ENCODE data around the gene THRAP3. TPM values are rescaled to one million over a fixed set of nuclear protein-coding genes. Genes with fewer than 3 reads are reported as not detected.
"Not testable (repeated sequence)": the region's sequence is repeated elsewhere in the genome, so short reads cannot be mapped to it uniquely, and the experiment has no call there.

THRAP3 gene
- total and polyA plus RNA-seq, 2 experiments from 2014 or later, result 61.5 to 95.2 TPM

DNA sequence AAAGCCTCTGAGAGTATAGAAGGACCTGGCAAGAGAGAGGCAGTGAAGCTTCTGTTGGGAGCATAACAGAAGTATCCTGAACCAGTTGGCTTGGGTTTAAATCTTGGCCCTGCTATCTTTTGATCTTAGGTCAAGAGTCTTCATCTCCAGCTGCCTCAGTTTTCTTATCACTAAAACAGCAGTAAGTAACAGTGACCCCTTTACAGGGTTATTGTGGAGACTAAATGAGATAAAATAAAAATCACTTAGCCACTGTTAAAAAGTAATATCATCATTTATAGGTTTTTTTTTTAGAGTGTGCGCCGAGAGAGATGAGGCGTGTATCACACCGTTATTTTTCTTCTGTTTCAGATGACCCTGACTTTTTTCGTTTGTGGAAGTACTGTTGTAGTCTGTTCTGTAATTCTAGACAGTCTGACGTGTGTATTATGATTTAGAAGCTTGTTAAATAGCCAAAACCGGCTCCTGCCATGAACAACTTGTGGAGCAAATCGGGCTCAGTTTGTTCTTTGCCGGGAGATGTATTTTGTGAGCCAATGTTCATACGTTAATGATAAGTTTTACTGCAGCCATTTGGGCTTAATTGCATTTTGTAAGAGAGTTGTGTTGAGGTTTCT, 1.1 kb downstream of the THRAP3 start:
- H3K79me2 ChIP-seq (ENCODE audit: insufficient read depth), result peaks cover 58% of the 10 kb centered on the region
- peak overlapping the region; percentile 95 for H3K27ac ChIP-seq
- H3K27me3 ChIP-seq (replicated peaks; ENCODE audit: insufficient read depth), result no peaks in the 10 kb centered on the region
- H4K20me1 ChIP-seq (ENCODE audit: insufficient read depth), result peaks cover 11% of the 10 kb centered on the region; the same call in 1 of the 2 replicates
- H3K9me2 ChIP-seq (ENCODE audit: insufficient read depth), result no peaks in the 10 kb centered on the region
- H3K4me2 ChIP-seq (ENCODE audit: unreplicated experiment), result peak overlapping the region; percentile 97
- peak overlapping the region; percentile 94 for H3K9ac ChIP-seq
- H3K9me3 ChIP-seq (ENCODE audit: low read depth), result no peaks in the 10 kb centered on the region
- H3K4me1 ChIP-seq (ENCODE audit: insufficient read depth), result peaks cover 17% of the 10 kb centered on the region
- H3K36me3 ChIP-seq (ENCODE audit: low read depth), result peaks cover 5% of the 10 kb centered on the region; the same call in 1 of the 2 replicates
- in situ Hi-C loops (cut with MboI), result no loop called here
- H3K4me3 ChIP-seq, result peak overlapping the region; percentile 98
- 6 to 8% methylated on average over 10 of the region's 10 CpGs for WGBS, 2 experiments (ENCODE audit: low coverage in 1 of 2, low lambda C conversion rate in 2 of 2, missing lambda C conversion rate in 2 of 2)
- DNase-seq, result peak; percentile 34
- peaks cover 30% of the 10 kb centered on the region for H3F3A ChIP-seq (ENCODE audit: insufficient read depth)
- H2AFZ ChIP-seq, result no peak overlapping the region
- TF ChIP-seq EZH2 (IDR thresholded peaks at IDR 0.05; ENCODE audit: insufficient read depth, poor library complexity, severe bottlenecking), result no peak
- TF ChIP-seq EZH2phosphoT487 (IDR thresholded peaks at IDR 0.05; ENCODE audit: insufficient read depth, low read depth), result no peak

GRCh38 chr1:36230279-36230678, 6.0 kb downstream of the THRAP3 start:
- H3K79me2 ChIP-seq (ENCODE audit: insufficient read depth), result peaks cover 100% of the 10 kb centered on the region
- DNase-seq; in situ Hi-C loops (cut with MboI); H3K9ac ChIP-seq; H3K9me3 ChIP-seq (ENCODE audit: low read depth); H3K9me2 ChIP-seq (ENCODE audit: insufficient read depth); H3K27ac ChIP-seq; H3K4me2 ChIP-seq (ENCODE audit: unreplicated experiment); H3K27me3 ChIP-seq (replicated peaks; ENCODE audit: insufficient read depth); H3K4me3 ChIP-seq; H2AFZ ChIP-seq: not testable (repeated sequence)
- WGBS, 2 experiments (ENCODE audit: low coverage in 1 of 2, low lambda C conversion rate in 2 of 2, missing lambda C conversion rate in 2 of 2), result 96 to 97% methylated on average over 12 of the region's 12 CpGs
- H3K4me1 ChIP-seq (ENCODE audit: insufficient read depth), result peaks cover 28% of the 10 kb centered on the region
- H4K20me1 ChIP-seq (ENCODE audit: insufficient read depth), result peaks cover 24% of the 10 kb centered on the region; the same call in 1 of the 2 replicates
- peaks cover 31% of the 10 kb centered on the region for H3K36me3 ChIP-seq (ENCODE audit: low read depth)
- peaks cover 23% of the 10 kb centered on the region for H3F3A ChIP-seq (ENCODE audit: insufficient read depth)

- 5 to 15% methylated on average over 1 of the region's 1 CpG for WGBS, 2 experiments (ENCODE audit: low coverage in 1 of 2, low lambda C conversion rate in 2 of 2, missing lambda C conversion rate in 2 of 2)
- TF ChIP-seq EZH2 (IDR thresholded peaks at IDR 0.05; ENCODE audit: insufficient read depth, poor library complexity, severe bottlenecking) (no peak), EZH2phosphoT487 (IDR thresholded peaks at IDR 0.05; ENCODE audit: insufficient read depth, low read depth) (no peak)
- in situ Hi-C loops (cut with MboI), result no loop called here
- peaks cover 100% of the 10 kb centered on the region for H3K79me2 ChIP-seq (ENCODE audit: insufficient read depth)
- no peak overlapping the region for H2AFZ ChIP-seq
- peaks cover 23% of the 10 kb centered on the region; the same call in 1 of the 2 replicates for H4K20me1 ChIP-seq (ENCODE audit: insufficient read depth)
- peaks cover 20% of the 10 kb centered on the region; the same call in 1 of the 2 replicates for H3F3A ChIP-seq (ENCODE audit: insufficient read depth)
- no peaks in the 10 kb centered on the region for H3K9me2 ChIP-seq (ENCODE audit: insufficient read depth)
- H3K27me3 ChIP-seq (replicated peaks; ENCODE audit: insufficient read depth), result no peaks in the 10 kb centered on the region
- peaks cover 23% of the 10 kb centered on the region for H3K4me1 ChIP-seq (ENCODE audit: insufficient read depth)
- H3K4me3 ChIP-seq, result no peak overlapping the region
- DNase-seq, result peak; percentile 43
- no peaks in the 10 kb centered on the region for H3K9me3 ChIP-seq (ENCODE audit: low read depth)
- H3K4me2 ChIP-seq (ENCODE audit: unreplicated experiment), result no peak overlapping the region
- H3K9ac ChIP-seq, result no peak overlapping the region
- peaks cover 35% of the 10 kb centered on the region for H3K36me3 ChIP-seq (ENCODE audit: low read depth)
- H3K27ac ChIP-seq, result 0 out of 2 replicates have a peak overlapping the region, but pooled peaks have one; percentile 3
Measured at GRCh38 chr1:36231191-36231590, 6.9 kb downstream of the THRAP3 start.

DNA sequence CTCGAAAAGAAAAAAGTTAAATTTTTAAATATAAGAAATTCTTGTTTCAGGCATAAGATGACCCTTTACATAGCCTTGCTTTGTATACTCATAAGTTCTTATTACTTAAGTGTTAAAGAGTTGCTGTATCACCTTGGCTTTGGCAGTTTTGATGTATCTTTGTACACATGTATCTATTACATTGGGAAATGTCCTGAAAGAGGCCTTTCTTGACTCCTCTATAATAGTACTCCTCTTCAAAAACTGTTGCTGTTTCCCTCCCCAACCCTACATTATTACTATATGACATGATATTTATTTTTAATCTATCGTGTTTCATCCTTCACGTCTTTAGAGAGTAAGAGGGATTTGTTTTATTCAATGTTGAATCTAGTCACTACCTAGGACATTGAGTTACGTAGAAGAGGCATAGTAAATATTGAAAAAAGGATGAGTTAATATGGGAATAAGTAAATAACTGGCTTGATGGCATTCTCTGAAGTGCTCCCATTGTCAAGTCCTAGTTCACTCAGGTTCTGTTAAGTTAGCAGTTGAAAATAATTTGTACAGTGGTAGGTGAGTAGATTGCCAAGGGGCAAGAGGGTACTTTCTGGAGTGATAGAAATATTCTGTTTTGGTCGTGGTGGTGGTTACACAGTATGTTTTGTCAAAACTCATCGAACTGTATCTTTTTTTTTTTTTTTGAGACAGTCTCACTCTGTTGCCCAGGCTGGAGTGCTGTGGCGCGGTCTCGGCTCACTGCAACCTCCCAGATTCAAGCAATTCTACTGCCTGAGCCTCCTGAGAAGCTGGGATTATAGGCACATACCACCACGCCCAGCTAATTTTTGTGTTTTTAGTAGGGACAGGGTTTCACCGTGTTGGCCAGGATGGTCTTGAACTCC, 8.2 kb downstream of the THRAP3 start:
- Histone ChIP-seq H3K4me1 (ENCODE audit: insufficient read depth) (peaks cover 15% of the 10 kb centered on the region), H3K27ac (no peak overlapping the region), H3F3A (ENCODE audit: insufficient read depth) (0 out of 2 replicates have a peak, but pooled peaks cover 11% of the 10 kb centered on the region), H3K9me2 (ENCODE audit: insufficient read depth) (no peaks in the 10 kb centered on the region), H3K4me3 (no peak overlapping the region), H3K27me3 (replicated peaks; ENCODE audit: insufficient read depth) (no peaks in the 10 kb centered on the region), H4K20me1 (ENCODE audit: insufficient read depth) (peaks cover 20% of the 10 kb centered on the region; the same call in 1 of the 2 replicates), H3K36me3 (ENCODE audit: low read depth) (peaks cover 35% of the 10 kb centered on the region), H3K9me3 (ENCODE audit: low read depth) (no peaks in the 10 kb centered on the region), H3K9ac (no peak overlapping the region), H2AFZ (no peak overlapping the region), H3K4me2 (ENCODE audit: unreplicated experiment) (peak overlapping the region; percentile 14), H3K79me2 (ENCODE audit: insufficient read depth) (peaks cover 100% of the 10 kb centered on the region)
- DNase-seq, result no peak
- no peak for TF ChIP-seq EZH2phosphoT487 (IDR thresholded peaks at IDR 0.05; ENCODE audit: insufficient read depth, low read depth)
- 93 to 94% methylated on average over 11 of the region's 11 CpGs for WGBS, 2 experiments (ENCODE audit: low coverage in 1 of 2, low lambda C conversion rate in 2 of 2, missing lambda C conversion rate in 2 of 2)
- in situ Hi-C loops (cut with MboI), result no loop called here

All from GM23248 (cell line).